Upper lobe of left lung (tissue), 6 donors: ENCODE results near the gene KCTD1. TPM values are rescaled to one million over a fixed set of nuclear protein-coding genes. Genes with fewer than 3 reads are reported as not detected.

Source experiments
- ATAC-seq, 2 donors: fragments of 200-7000 bp; cut with Tn5 transposase; one replicate each; pipeline ENCODE4 v1.9.1; 2022; ENCODE audit warnings: mild to moderate bottlenecking in 2 of 2, moderate library complexity in 2 of 2; ENCODE audit not compliant: low FRiP score in 2 of 2
- DNase-seq, 2 donors: peaks; one replicate each; pipeline ENCODE4 v3.0.0-alpha.2; 2019 to 2020
- H3K27ac ChIP-seq, 4 donors: fragments of 200-600 bp; sonication (generic); one replicate each; pipeline ENCODE4 v1.5.1; 2016 to 2019
- H3K27me3 ChIP-seq, 4 donors: fragments of 200-600 bp; sonication (generic); one replicate each; pipeline ENCODE4 v1.5.1; 2017 to 2019
- H3K36me3 ChIP-seq, 4 donors: fragments of 200-600 bp; sonication (generic); one replicate each; pipeline ENCODE4 v1.5.1; 2016 to 2019
- H3K4me1 ChIP-seq, 4 donors: fragments of 200-600 bp; sonication (generic); one replicate each; pipeline ENCODE4 v1.5.1; 2018 to 2019
- H3K4me3 ChIP-seq, 4 donors: fragments of 200-600 bp; sonication (generic); one replicate each; pipeline ENCODE4 v1.5.1; 2017 to 2019; ENCODE audit warnings: mild to moderate bottlenecking in 2 of 4, moderate library complexity in 1 of 4
- H3K9me3 ChIP-seq, 4 donors: fragments of 200-600 bp; sonication (generic); one replicate each; pipeline ENCODE4 v1.5.1; 2018 to 2019
- EP300 ChIP-seq, 4 donors: sonication (generic); formaldehyde crosslinking; IDR thresholded peaks; one replicate each; pipeline ENCODE4 v1.5.1; 2017; ENCODE audit warnings: antibody characterized with exemption in 4 of 4, control low read depth in 2 of 4
- POLR2A ChIP-seq, 4 donors: fragments of 450-650 bp; IDR thresholded peaks; one replicate each; pipeline ENCODE4 v1.5.1; 2016 to 2017; ENCODE audit warnings: antibody characterized with exemption in 4 of 4, mild to moderate bottlenecking in 2 of 4
- POLR2AphosphoS5 ChIP-seq, 2 donors: sonication (generic); formaldehyde crosslinking; IDR thresholded peaks; one replicate each; pipeline ENCODE4 v1.5.1; 2017; ENCODE audit warnings: antibody characterized with exemption in 2 of 2
- WGBS, 2 donors: methylation state at CpG; one replicate each; pipeline ENCODE4 v1.1.5; 2017 to 2018; 5-methylcytosine and 5-hydroxymethylcytosine counted together
- total RNA-seq, 6 donors: library from RNA; depleted of rRNA in 4 of 6; stranded (reverse); fragments of >200 nt in 4 of 6; gene quantifications; one replicate each; pipeline versions ENCODE4 v1.1.0 to v1.2.1, GENCODE V29; 2016 to 2021
- TF ChIP-seq, protein P1 (sequence below), 6 experiments: fragments of 450-650 bp in 4 of 6; fragments of 200-600 bp in 2 of 6; sonication (generic) in 2 of 6; IDR thresholded peaks; one replicate each; pipeline ENCODE4 v1.5.1; 2016 to 2019; ENCODE audit warnings: antibody characterized with exemption in 6 of 6
- donor health status: DM: no; HTN: no; CAD: no; lungs with moderate emphysema.
- donor health status: DM: no; HTN: yes; CAD: no; lungs with severe emphysema.

The KCTD1 gene
- total RNA-seq, 6 donors from 2014 or later: 5.8 to 22.3 (median 14.1) TPM

DNA sequence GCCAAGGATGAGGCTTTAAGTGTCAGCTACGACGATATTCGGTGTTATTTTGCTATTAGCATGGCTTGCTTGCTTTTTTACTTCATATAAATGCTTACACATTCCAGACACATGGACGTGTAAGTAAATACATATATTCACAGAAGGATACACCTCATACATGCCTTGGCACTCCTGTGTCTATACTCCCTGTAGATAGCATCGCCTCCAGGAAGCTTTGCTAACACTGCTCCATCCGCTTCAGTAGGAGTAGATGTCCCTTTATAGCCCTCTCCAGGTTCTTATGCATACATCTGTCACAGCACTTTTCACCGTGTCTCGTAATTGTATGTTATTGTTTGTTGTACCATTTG lies 27.5 kb upstream of the KCTD1 start:
- Histone ChIP-seq H3K27me3 (no peaks in the 10 kb centered on the region), H3K9me3 (no peaks in the 10 kb centered on the region), H3K36me3 (no peaks in the 10 kb centered on the region), H3K4me1 (peaks cover 0 to 14% (median 10%) of the 10 kb centered on the region in 4 donors), H3K27ac (no peak overlapping the region), H3K4me3 (peak overlapping the region in 3 of 4 donors; percentile 33 to 43 (median 38))
- 37 to 43% methylated on average over 8 of the region's 8 CpGs for WGBS, 2 donors
- DNase-seq (no peak), ATAC-seq (no peak)
- TF ChIP-seq EP300 (IDR thresholded peaks at IDR 0.05) (no peak), POLR2A (IDR thresholded peaks at IDR 0.05) (no peak), POLR2AphosphoS5 (IDR thresholded peaks at IDR 0.05) (no peak)

DNA sequence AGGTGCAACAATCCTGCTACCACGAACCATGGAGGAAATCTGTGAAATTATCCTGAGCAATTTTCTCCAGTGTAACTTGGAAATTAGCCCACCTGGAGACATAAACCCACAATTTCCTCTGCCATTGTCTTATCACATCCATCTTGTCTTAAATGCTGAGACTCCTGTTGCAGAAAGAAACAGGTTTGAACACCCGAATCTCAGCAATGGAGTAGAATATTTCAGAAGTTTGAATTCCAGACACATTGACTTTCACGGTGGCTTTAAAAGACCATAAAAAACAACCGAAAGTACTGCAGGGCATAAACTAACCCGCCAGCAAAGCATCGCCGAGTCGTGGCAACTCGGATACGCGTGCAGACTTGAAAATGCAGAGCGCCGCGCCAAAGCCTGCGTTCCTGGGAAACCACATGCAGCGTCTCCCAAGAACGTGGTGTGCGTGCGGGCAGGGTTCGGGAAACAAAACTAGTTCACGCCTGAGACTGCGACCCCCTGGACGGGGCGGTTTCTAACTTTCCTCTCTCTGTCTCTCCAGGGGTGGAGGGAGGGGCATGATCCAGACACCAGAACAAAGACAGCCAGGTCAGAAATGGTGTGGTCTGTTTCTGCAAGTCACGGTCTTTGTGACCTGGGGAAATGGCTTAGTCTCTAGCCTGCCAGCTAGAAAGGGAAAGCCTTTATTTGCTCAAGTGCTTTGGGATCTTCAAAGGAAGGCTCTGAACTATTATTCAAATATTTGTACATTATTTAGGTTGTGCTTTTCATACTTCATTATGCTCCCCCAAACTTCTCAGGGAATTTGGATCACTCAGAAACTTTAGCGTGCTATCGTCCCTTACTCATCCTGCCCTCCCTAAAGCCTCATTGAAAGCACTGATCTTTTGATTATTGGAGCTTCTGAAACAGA lies 26.9 kb upstream of the KCTD1 start:
- peak in 1 of 4 donors; percentile 23 for TF ChIP-seq POLR2A (IDR thresholded peaks at IDR 0.05)
- TF ChIP-seq, protein P1, sequence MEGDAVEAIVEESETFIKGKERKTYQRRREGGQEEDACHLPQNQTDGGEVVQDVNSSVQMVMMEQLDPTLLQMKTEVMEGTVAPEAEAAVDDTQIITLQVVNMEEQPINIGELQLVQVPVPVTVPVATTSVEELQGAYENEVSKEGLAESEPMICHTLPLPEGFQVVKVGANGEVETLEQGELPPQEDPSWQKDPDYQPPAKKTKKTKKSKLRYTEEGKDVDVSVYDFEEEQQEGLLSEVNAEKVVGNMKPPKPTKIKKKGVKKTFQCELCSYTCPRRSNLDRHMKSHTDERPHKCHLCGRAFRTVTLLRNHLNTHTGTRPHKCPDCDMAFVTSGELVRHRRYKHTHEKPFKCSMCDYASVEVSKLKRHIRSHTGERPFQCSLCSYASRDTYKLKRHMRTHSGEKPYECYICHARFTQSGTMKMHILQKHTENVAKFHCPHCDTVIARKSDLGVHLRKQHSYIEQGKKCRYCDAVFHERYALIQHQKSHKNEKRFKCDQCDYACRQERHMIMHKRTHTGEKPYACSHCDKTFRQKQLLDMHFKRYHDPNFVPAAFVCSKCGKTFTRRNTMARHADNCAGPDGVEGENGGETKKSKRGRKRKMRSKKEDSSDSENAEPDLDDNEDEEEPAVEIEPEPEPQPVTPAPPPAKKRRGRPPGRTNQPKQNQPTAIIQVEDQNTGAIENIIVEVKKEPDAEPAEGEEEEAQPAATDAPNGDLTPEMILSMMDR (IDR thresholded peaks at IDR 0.05): no peak
- no peak for TF ChIP-seq POLR2AphosphoS5 (IDR thresholded peaks at IDR 0.05)

DNA sequence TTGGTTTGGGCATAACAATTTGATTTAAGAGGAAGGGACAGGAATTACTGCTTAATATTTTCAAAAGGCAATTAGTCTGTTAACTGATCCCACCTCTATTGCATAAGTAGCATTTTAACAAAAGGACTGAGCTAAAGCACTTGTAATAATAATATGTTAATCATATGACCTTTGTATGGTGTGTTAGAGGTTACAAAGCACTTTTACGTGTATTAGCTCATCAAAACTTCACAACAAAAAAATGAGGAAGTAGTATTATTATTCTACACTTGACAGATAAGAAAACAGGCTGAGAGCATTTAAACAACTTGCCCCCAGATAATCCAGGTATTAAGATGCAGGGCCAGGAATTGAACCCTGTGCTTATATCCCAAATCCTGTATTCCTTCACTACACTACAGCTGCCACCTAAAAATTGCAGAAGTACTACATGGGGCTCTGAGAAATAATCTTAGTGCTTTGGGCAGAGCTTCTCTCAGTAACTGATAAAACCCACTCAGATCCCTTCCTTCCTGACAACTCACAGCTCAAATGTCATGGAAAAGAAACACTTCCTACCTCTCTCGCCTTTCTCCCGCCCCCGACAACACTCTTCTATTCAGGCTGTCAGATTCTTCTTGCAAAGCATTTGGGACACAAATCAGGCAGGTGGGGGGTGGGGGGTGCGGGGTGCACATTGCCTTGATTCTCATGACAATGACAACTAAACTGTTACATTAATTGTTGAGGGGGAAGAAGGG lies 20.7 kb upstream of the KCTD1 start:
- no peaks in the 10 kb centered on the region for H3K36me3 ChIP-seq
- DNase-seq (no peak), ATAC-seq (no peak)
- H3K4me1 ChIP-seq: no peaks in the 10 kb centered on the region
- TF ChIP-seq, protein P1 (IDR thresholded peaks at IDR 0.05): no peak
- TF ChIP-seq POLR2AphosphoS5 (IDR thresholded peaks at IDR 0.05): no peak
- no peak for TF ChIP-seq POLR2A (IDR thresholded peaks at IDR 0.05)
- no peak for TF ChIP-seq EP300 (IDR thresholded peaks at IDR 0.05)
- H3K27me3 ChIP-seq: no peaks in the 10 kb centered on the region
- WGBS, 2 donors: 59 to 64% methylated on average over 5 of the region's 5 CpGs
- no peak overlapping the region for H3K4me3 ChIP-seq
- no peak overlapping the region for H3K27ac ChIP-seq
- H3K9me3 ChIP-seq: no peaks in the 10 kb centered on the region

More for the DNA sequence above, 26.9 kb upstream of the KCTD1 start:
- no peaks in the 10 kb centered on the region for H3K27me3 ChIP-seq
- peak overlapping the region in 1 of 4 donors; percentile 53 for H3K27ac ChIP-seq
- no peaks in the 10 kb centered on the region for H3K36me3 ChIP-seq
- peaks cover 0 to 14% (median 6%) of the 10 kb centered on the region in 4 donors for H3K4me1 ChIP-seq
- no peaks in the 10 kb centered on the region for H3K9me3 ChIP-seq
- WGBS, 2 donors: 3 to 6% methylated on average over 27 of the region's 27 CpGs
- ATAC-seq: peak; percentile 52 to 67
- DNase-seq: peak; percentile 38 to 43
- H3K4me3 ChIP-seq: peak overlapping the region in 3 of 4 donors; percentile 33 to 43 (median 38)

DNA sequence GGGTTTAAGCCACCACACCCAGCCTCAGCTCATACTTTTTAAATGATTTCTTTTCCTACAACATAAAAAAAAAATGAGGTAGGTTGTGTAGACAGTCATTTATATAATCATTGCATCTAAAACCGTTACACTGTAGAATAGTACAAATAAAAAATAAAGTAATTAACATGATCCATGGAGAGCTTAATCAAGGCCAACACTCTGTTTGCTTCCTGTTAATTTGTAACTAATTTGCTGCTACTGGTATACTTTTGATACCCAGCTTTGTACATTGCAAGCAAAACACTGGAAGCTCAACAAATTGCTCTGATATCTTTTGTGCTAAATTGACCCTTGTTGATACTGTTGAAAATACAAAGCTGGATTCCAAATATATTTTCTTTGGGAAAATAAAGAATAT lies 20.2 kb upstream of the KCTD1 start:
- 48 to 72% methylated on average over 1 of the region's 1 CpG for WGBS, 2 donors
- no peaks in the 10 kb centered on the region for H3K9me3 ChIP-seq
- no peaks in the 10 kb centered on the region for H3K27me3 ChIP-seq
- TF ChIP-seq POLR2AphosphoS5 (IDR thresholded peaks at IDR 0.05) (no peak), POLR2A (IDR thresholded peaks at IDR 0.05) (no peak), EP300 (IDR thresholded peaks at IDR 0.05) (no peak)
- TF ChIP-seq, protein P1 (IDR thresholded peaks at IDR 0.05): no peak
- no peaks in the 10 kb centered on the region for H3K4me1 ChIP-seq
- H3K36me3 ChIP-seq: no peaks in the 10 kb centered on the region
- DNase-seq (no peak), ATAC-seq (no peak)
- H3K27ac ChIP-seq: no peak overlapping the region
- no peak overlapping the region for H3K4me3 ChIP-seq

DNA sequence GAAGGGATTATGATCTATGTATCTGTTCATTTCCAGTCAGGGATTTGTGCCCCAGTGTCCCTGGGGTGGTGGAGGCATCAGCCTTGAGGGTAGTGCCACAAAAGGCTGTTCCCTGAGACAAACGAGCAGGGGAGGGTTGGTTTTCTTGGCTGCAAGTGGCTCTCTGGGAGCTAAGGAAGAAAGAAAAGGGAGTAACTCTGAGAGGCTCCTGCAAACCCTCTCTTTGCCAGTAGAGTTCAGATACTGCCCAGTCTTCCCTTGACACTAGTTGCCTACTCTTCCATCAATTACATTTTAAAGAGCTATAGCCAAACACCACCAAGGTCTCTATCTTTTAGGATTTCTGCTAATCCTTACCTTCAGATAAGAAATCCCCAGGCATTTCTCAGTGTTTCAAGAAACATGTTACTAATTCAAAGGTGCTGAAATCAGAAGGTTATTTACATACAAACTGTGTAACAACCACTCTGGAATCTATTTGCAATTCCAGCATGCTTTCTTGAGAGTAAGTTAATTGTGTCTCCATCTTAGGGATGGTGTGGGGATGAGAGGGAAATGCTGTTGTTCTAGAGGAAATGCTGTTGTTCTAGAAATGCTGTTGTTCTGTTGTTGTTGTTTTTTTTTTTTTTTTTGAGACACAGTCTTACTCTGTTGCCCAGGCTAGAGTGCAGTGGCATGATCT lies 18.7 kb upstream of the KCTD1 start:
- no peak for ATAC-seq
- TF ChIP-seq EP300 (IDR thresholded peaks at IDR 0.05) (no peak), POLR2AphosphoS5 (IDR thresholded peaks at IDR 0.05) (no peak), POLR2A (IDR thresholded peaks at IDR 0.05) (no peak)
- TF ChIP-seq, protein P1 (IDR thresholded peaks at IDR 0.05): no peak
- no peak for DNase-seq
- H3K9me3 ChIP-seq: peaks cover 0 to 2% (median 0%) of the 10 kb centered on the region in 4 donors
- H3K27ac ChIP-seq: no peak overlapping the region
- H3K27me3 ChIP-seq: no peaks in the 10 kb centered on the region
- no peaks in the 10 kb centered on the region for H3K36me3 ChIP-seq
- no peaks in the 10 kb centered on the region for H3K4me1 ChIP-seq
- no peak overlapping the region for H3K4me3 ChIP-seq
- 50 to 67% methylated on average over 1 of the region's 1 CpG for WGBS, 2 donors
